Ammon's horn (tissue), 1 donor: ENCODE results near the gene PTPRK.
A peak's percentile ranks its signal among the peaks of the same experiment; 100 is the strongest.

ENCODE experiments used
- DNase-seq: peaks from one replicate; pipeline ENCODE4 v3.0.0-alpha.2; 2016; ENCODE audit warnings: low spot score

Gene PTPRK

DNA sequence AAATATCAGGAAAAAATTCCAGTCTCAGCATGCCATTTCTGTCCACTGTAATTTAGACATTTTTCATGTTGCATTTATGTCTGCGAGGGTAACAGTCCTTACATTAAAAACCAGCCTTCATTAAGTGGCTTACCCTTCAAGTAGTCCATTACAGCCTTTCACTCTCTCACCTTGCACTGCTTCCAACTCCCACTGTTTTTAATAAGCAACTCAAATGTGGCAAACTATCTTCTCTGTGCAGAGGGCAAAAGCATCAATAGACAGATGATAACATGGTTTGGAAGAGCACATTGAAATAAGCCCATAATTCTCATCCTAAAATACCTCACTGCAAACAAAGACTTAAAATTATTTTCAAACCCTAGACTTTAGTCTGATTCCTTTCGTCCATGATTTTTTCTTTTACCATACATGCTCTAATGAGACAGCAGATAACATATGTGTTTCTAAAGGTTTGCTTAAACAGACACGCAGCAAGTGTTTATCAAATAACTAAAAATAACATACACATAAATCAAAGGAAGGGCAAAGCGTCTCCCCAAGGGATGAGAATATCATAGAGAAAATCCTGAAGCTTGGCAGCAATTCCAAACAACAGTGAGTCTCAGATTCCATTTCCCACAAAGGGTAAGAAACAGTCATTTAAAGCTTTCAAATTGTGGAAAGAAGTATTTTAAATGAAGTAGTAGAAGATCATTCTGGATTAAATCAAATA, 130.4 kb downstream of the PTPRK start:
- DNase-seq = no peak

DNA sequence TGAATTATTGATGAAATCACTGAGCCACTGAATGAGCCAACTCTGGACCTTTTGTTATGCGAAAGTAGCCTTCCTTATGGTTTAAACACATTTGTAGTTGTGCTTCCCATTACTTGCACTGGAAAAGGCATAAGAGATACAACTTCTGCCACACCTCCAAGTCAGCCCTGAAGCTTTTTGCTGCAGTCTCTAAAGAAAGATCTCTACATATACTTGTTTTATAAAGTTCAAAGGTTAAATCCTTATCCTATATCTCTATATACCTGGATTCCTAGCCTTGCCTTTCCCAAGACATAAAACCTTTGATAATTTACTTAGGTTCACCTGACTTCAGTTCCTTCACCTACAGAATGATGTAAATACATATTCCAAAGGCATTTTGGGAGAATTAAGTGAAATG, 132.0 kb downstream of the PTPRK start:
- no peak for DNase-seq

DNA sequence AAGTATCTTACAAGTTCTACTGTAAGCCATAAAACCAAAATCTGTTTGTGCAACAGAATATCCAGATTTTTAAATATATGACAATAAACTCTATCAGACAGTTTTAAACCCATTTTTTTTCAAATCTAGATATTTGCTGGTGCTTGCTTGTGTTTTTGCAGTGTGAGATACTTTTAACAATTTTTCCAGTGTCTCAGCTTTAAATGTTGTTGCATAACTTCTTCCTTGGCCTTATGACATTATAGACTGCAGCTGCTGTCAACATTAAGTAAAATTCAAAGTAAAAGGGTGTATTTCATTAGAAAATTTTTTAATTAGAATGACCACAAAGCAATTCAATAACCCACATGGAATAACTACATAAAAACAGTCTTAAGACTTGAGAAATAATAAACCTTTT, 139.5 kb downstream of the PTPRK start:
- DNase-seq = no peak

DNA sequence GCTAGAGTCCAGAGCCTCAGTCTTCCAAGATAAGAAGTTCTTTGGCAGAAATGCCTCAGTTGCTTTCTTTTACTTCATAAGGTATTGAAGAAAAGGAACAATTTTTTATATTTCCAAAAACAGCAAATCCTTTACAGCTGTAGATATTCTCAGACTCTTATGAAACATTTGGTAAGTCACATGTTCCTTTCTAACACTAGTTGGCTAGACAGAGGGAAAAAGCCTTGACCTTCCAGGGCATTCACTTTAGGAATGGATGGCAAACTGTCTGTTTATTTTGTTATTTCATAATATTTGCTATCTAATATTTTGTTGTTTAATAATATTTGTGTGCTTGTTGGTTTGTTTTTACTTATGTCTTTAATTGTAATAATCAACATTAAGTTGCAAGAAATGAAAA, 140.8 kb downstream of the PTPRK start:
- no peak for DNase-seq

DNA sequence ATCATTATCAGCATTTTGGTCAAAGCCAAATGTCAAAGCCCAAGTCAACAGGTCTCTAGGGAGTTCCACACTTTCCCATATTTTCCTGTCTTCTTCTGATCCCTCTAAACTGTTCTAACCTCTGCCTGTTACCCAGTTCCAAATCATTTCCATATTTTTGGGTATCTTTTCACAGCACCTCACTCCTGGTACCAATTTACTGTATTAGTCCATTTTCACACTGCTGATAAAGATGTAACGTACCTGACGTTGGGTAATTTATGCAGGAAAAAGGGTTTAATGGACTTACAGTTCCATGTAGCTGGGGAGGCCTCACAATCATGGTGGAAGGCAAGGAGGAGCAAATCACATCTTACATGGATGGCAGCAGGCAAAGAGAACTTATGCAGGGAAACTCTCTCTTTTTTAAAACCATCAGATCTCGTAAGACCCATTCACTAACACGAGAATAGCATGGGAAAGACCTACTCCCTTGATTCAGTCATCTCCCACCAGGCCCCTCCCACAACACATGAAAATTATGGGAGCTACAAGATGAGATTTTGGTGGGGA, 143.4 kb downstream of the PTPRK start:
- no peak for DNase-seq

DNA sequence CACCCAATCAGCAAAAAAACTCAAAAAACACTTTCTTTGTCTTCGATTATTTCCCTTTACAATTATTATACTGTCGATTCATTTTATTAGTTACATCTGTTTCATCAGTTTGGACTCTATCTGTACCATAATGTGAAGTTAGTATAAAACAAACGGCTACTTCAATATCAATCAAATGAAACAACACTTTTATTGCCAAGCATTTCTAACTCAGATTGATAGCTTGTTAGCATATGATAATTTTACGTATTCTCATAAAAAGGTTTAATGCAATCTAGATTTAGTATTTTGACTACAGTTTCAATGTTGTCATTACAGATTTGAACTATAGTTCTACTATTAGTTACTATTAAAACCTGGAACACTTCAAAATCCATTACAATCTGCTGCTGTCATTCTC, 149.3 kb downstream of the PTPRK start:
- no peak for DNase-seq

DNA sequence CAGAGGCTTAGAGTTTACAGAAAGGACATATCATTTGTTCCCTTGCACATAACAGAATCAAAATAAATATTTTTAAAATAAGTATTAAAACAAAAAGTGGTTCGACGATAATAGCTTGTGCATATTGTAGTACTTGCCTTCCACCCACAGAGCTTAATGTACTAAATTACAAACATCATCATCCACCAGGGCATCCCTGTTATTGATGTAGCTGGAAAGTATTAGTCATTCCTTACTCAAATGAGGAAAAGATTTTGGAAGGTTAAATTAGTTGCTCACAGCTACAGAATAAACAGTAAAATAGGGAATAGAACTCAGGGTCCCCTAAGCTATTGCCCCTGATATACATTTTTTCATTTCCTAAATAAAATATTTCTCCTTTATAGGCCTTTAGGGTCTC, 150.3 kb downstream of the PTPRK start:
- DNase-seq = peak; percentile 13

DNA sequence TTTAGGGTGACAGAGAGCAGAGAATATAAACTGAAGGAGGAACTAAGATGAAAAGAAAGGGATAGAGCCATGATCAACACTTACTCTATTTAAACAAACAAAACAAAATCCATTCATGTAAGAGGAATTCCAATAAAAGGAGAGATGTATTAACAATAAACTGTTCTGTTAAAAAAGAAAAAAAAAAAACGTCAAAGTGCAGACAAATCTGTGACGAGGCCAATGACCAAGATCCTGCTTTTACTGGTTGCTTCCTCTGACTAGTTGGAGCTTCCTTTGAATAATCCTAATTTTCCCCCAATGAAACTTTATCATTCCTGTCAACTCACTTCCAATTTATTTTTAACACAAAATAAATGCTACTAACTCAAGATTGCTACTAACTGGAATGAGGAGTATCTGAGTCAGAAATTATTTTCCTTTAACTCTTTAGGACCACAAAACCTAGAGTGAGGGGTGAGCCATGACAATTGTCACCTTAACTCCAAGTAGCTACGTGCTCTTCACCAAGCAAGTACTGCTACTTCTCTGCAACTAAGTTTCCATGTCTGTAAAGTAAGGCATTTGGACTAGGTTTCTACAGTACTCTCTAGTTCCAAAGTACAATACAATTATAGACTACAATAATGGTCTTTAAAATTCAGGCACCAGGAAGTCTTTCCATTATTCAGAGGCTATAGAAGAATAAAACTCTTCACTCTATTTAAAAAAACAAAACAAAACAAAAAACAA, 152.0 kb downstream of the PTPRK start:
- DNase-seq = no peak

DNA sequence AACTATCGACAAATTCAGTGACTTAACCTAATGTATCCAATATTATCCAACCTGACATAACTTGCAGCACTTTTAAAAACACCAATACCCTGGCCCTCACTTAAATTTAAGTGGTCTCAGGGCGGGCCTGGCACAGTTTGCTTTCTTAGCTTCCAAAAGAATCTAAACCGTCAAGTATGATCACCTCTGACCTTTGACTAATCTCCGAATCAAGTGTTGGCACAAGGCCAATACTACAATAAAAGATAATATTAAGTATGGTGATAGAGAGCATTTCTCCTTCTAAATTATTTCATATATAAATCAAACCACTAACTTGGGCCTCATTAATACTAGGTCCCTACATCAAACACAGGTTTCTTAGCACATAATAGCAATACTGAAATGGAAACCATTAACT, 153.0 kb downstream of the PTPRK start:
- no peak for DNase-seq

DNA sequence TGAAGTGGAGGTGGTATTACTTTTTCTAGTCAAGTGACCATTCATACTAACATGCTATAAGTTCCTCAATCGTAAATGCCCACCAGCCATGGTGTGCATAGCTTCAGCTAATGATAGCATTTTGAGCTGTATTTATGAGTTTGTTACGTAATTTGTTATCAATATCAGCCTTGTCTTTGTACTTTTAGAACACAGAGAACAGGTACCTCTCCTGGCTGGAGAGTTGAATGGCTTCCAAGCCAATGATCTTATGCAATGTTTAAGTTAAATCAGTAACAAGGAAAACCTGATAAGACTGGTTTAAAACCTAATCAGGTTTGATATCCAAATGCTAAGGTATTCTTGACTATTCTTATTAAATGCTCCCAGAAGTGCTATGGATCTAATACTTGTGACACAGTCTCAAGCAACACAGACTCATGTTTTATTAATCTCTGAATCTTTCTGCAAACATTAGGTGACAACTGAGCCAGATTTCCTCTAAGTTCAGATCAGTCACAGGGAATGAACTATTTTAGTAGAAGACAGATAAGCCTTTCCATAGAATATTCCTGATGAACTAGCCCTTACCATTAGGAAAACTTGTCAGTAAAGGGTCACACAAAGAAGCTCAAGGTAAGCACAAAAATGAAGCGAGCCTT, 154.8 kb downstream of the PTPRK start:
- DNase-seq = no peak

DNA sequence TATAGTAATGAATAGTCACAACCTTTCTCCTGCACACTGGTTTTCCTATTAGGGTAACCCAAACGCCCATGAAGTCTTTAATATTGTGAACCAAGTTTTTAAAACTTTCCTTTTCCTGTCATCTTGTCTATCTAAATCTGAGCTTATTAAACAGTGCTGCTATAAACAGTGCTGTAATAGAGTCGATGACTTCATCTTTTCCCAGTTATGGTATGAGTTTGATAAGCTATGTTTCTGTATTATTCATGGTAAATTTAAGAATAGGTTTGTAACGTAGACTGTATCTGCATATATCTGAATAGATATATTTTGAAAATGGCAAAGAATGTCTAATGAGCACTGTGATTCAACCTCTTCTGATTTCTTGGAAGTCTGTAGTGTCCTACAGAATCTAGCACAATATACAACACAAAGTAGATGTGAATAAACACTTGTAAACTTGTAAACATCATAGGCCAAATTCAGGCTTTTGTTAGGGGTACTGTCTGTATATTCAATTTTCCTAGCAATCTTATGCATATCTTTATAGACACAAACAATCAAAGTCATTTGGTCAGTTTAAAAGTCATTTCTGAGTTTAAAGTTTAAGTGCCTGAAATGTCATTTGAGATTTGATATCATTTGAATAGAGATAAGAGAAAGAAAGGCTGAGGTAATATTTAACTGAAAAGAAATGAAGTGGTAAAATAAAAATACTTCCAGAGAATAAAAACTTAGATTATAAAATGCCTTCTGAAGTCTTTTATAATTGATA, 155.5 kb downstream of the PTPRK start:
- DNase-seq = no peak

DNA sequence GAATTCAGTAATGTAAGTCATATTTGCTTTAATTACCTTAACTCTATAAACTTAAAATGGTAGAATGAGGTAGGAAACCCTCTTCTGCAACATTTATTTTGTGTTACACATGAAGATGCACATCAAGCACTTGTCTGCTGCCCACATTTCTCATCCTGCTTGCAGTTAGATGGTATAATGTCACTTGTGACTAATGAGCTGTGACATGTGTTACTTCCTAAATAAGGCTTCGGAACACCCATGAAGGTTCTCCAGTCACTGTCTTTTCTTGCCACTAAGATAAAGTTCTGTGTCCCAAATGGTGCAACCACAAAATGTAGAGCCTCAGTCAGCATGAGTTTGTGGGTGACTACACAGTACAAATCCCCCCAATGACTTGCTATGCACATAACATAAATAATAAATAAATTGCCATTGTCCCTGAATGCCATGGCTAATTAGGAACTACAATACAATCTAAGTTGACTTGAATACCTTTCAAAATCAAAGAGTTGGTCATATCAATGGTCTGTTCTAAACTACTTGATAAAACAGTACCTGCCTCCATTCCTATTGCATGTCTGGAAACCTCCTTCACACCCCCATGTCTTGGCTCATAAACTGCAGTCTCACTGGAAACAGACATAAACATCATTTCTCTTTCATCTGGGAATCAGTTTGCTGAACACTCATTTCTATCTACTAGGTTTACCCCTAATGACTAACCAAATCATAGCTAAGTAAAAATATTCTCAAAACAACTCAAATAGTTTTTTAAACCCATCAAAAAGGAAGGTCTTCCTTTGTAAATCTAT, 157.2 kb downstream of the PTPRK start:
- no peak for DNase-seq

DNA sequence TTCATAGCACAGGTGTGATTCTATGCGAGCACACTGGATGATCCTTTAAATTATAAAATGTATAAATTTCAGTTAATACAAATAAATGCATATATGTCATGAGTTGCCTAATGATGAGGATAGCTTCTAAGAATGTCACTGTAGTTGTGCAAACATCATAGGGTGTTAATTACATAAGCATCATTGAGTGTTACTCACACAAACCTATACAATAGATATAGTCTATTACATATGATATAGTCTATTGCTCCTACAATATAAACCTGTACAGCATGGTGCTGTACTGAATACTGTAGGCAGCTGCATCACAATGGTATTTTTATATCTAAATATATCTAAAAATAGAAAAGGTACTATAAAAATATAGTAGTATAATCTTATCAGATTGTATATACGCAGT, 159.0 kb downstream of the PTPRK start:
- DNase-seq = no peak

DNA sequence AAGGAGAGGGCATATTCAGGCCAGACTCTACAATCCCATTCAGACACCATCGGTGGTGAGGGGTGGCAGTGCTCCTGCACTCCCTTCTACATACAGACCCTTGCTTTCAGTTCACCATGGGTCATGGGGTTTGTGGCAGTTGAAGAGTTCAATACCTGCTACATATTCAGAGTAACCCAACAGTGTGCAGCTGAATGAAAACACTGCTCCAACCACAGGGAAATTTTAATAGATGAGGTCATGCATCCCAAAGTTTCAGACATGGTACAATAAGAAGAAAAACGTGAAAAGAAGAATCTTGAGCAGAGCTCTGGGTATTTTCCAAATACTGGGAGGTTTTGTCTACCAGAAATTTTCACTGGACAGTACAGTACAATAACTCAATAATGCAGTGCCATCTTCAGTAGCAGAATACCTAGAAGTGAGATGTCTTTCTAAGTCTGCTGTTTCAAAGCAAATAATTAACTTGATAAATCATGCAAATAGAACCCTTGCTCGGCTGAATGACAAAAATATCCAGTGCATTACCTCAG, 162.1 kb downstream of the PTPRK start:
- no peak for DNase-seq

DNA sequence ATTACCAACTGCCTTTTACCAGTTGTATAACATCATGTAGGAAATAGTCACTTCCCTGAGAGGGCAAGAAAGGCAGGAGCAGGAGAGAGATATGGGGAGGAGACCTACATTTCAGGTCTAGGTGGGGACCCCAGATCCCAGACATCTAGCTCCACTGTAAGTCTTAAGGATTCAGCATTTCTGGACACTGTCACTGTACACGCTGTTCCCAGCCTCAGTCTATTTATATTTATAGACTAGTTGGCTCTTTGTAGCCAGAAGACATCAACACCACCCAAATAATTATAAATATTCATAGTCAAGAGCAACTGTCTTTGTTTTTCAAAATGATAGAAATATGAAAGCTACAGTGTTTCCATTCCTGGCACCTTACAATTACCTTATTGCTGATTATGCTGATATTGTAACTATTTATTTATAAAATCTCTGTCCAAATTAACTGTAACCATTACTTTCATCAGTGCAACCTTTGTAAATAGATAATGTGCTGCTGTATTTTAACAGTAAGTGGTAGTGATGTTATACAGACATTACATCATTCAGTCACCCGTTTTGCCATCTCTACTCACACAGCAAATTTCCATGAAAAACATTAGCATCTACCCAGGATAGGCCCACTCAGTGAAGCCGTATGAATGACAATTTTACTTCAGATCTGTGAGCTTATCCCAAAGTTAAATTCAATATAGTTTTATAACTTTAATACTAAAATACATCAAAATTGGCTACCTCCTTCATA, 162.8 kb downstream of the PTPRK start:
- DNase-seq = no peak

DNA sequence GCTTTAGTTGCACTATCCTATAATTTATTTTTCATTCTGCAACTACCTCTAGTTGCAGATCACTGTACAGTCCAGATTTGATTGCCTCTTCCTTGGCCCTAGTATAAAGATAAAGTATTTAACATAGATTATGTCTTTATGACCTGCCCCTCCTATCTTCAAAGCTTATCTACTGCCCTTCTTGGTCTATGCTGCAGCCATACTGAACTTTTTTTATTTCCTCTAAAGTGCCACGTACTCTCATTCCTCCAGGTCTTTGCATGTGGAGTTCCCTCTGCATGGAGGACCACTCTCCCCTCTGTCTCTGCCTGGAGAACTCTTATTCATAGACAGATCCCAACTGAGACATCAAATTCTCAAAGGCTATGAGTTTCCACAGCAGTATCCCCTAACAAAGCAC, 168.0 kb downstream of the PTPRK start:
- DNase-seq = no peak

DNA sequence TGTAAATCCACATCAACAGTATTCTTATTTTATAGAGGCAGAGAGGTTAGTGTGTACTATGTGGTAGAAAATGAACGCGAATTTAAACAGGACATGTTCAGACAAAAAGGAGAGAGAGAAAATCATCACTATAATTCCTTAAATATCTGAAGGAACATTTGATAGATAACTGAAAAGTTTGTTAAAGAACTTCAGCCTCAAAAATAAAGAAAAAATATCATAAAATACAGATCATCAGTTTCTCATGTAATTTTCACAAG, 169.2 kb downstream of the PTPRK start:
- DNase-seq = no peak

DNA sequence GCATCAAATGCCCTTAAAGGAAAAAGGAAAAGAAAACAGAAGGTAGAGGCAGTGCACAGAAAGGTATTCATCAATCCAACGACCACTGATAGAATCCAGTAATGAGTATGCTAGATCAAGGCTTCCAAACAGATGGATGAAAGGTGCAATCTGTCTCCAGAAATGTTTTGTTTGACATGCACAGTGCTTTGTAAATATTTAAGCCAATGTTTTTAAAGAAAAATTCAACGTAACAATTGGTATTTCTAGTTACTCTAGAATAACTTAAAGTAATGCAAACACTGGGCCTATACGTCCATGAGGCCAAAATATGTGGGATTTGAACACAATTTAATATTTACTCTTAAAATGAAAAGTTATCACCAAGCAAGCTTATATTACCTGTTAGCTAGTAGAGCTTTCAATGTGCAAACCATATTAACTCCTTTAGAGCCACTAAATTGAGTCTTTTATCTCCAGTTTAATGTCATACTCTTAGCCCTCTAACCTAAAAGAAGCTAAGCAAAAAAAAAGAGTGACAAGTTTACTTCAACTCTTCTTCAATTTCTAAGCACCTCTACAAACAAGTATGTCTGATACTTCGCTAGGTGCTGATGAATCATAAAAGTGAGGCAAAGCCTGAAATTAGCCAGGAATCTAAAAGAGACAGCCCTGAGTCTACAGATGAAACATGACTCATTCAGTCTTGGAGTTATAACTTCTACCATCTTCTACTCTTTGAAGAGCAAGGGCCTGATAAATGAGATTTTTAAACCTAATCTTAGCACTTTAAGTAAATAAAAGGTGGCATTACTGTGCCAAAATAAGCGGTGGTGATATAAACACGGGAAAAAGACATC, 169.8 kb downstream of the PTPRK start:
- DNase-seq = no peak

DNA sequence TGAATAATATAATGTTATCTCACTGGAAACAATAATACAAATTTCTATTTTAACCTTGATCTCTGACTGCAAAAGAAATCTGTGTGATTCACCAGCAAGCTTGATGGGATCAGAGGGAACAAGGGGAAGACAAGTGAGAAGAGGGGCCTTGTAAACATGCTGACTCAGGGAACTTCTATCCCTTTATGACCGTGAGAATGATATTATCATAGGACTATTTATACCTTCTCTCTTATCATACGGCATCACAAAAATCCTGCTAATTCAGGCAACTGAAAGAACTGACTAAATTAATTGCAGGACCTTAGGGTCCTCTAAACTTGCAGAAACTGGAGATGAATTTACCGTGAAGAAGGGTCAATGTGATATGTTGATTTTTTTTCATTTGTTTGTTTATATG, 173.3 kb downstream of the PTPRK start:
- DNase-seq = no peak

DNA sequence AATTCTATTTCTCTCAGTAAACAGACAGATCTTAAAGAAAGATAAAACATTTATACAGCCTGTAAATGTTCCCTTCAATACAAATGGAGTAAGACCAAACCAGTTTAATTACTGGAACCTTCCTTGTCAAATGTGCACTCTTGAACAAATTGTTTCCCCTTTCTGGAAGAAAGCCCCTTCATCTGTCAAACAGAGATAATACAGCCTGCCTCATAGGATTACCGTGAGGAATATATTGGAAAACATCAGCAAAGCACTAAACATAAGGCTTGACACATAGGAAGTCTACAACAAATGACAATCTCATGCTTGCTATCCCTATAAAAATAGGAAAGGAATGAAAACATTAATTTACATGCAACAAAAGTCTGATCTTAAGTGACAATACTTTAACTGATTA, 173.8 kb downstream of the PTPRK start:
- no peak for DNase-seq
